ENCODE results near the gene RTN4R.
A peak's percentile ranks its signal among the peaks of the same experiment; 100 is the strongest.

The RTN4R gene

GRCh38 chr22:20254975-20255946 is 12.9 kb downstream of the RTN4R start:
- ChIA-PET POLR2A (interaction anchor here (1.0 to 1.1 kb wide), 2 partner anchors 11 to 14 kb away, joined by 3 read pairs; no protein-coding TSS in a partner anchor), CTCF (interaction anchor here (1.5 kb wide), 1 partner anchor 17 kb away, joined by 7 read pairs; no protein-coding TSS in a partner anchor)
- no peak for DNase-seq (ENCODE audit: extremely low spot score)
- TF ChIP-seq ELF4 (IDR thresholded peaks at IDR 0.05) (no peak), ARNT (IDR thresholded peaks at IDR 0.05) (no peak), HDGF (IDR thresholded peaks at IDR 0.05; ENCODE audit: borderline replicate concordance) (no peak), PKNOX1 (IDR thresholded peaks at IDR 0.05) (no peak), TARDBP (IDR thresholded peaks at IDR 0.05) (no peak), FOXA1 (IDR thresholded peaks at IDR 0.05) (no peak), SUZ12 (IDR thresholded peaks at IDR 0.05) (no peak), FOXK2 (IDR thresholded peaks at IDR 0.05) (no peak), NFRKB (IDR thresholded peaks at IDR 0.05) (no peak), FOXM1 (IDR thresholded peaks at IDR 0.05; ENCODE audit: borderline replicate concordance) (no peak), L3MBTL2 (conservative IDR thresholded peaks at IDR 0.05) (no peak), SP1 (IDR thresholded peaks at IDR 0.05) (no peak)

GRCh38 chr22:20253161-20253560 is 15.0 kb downstream of the RTN4R start:
- TF ChIP-seq CTBP1 (IDR thresholded peaks at IDR 0.05; ENCODE audit: borderline replicate concordance) (no peak), SUZ12 (IDR thresholded peaks at IDR 0.05) (no peak), SP1 (IDR thresholded peaks at IDR 0.05) (no peak), L3MBTL2 (conservative IDR thresholded peaks at IDR 0.05) (no peak), FOXK2 (IDR thresholded peaks at IDR 0.05) (no peak), ARNT (IDR thresholded peaks at IDR 0.05) (no peak), HDGF (IDR thresholded peaks at IDR 0.05; ENCODE audit: borderline replicate concordance) (no peak), PKNOX1 (IDR thresholded peaks at IDR 0.05) (no peak), ZNF384 (IDR thresholded peaks at IDR 0.05) (no peak), TARDBP (IDR thresholded peaks at IDR 0.05) (no peak), BHLHE40 (IDR thresholded peaks at IDR 0.05; ENCODE audit: borderline replicate concordance) (no peak), NFRKB (IDR thresholded peaks at IDR 0.05) (no peak)
- POLR2A ChIA-PET = interaction anchor here (1.3 kb wide), 1 partner anchor 141 kb away, joined by 3 read pairs; the partner anchor contains the start of gene ZNF74
- CTCF ChIA-PET = no interaction called here
- DNase-seq (ENCODE audit: extremely low spot score) = no peak

GRCh38 chr22:20251981-20252380 is 16.1 kb downstream of the RTN4R start:
- no peak for DNase-seq (ENCODE audit: extremely low spot score)
- POLR2A ChIA-PET = no interaction called here
- TF ChIP-seq FOXA1 (IDR thresholded peaks at IDR 0.05) (no peak), NFRKB (IDR thresholded peaks at IDR 0.05) (no peak), TARDBP (IDR thresholded peaks at IDR 0.05) (no peak), ELF4 (IDR thresholded peaks at IDR 0.05) (no peak), CTBP1 (IDR thresholded peaks at IDR 0.05; ENCODE audit: borderline replicate concordance) (peak; percentile 67), BHLHE40 (IDR thresholded peaks at IDR 0.05; ENCODE audit: borderline replicate concordance) (no peak), SP1 (IDR thresholded peaks at IDR 0.05) (no peak), ARNT (IDR thresholded peaks at IDR 0.05) (no peak)
- CTCF ChIA-PET = no interaction called here

GRCh38 chr22:20251491-20251890 is 16.6 kb downstream of the RTN4R start:
- DNase-seq (ENCODE audit: extremely low spot score) = no peak
- TF ChIP-seq PKNOX1 (IDR thresholded peaks at IDR 0.05) (no peak), FOXK2 (IDR thresholded peaks at IDR 0.05) (no peak), FOXM1 (IDR thresholded peaks at IDR 0.05; ENCODE audit: borderline replicate concordance) (no peak), CTBP1 (IDR thresholded peaks at IDR 0.05; ENCODE audit: borderline replicate concordance) (peak; percentile 53), TARDBP (IDR thresholded peaks at IDR 0.05) (no peak), SP1 (IDR thresholded peaks at IDR 0.05) (no peak), BHLHE40 (IDR thresholded peaks at IDR 0.05; ENCODE audit: borderline replicate concordance) (no peak)

GRCh38 chr22:20249797-20250354 is 18.2 kb downstream of the RTN4R start:
- ChIA-PET POLR2A (no interaction called here), CTCF (no interaction called here)
- no peak for DNase-seq (ENCODE audit: extremely low spot score)
- TF ChIP-seq ZNF384 (IDR thresholded peaks at IDR 0.05) (no peak), PKNOX1 (IDR thresholded peaks at IDR 0.05) (no peak), HDGF (IDR thresholded peaks at IDR 0.05; ENCODE audit: borderline replicate concordance) (no peak), FOXM1 (IDR thresholded peaks at IDR 0.05; ENCODE audit: borderline replicate concordance) (no peak), SP1 (IDR thresholded peaks at IDR 0.05) (no peak), ARNT (IDR thresholded peaks at IDR 0.05) (no peak), CTBP1 (IDR thresholded peaks at IDR 0.05; ENCODE audit: borderline replicate concordance) (no peak), ELF4 (IDR thresholded peaks at IDR 0.05) (no peak), TARDBP (IDR thresholded peaks at IDR 0.05) (no peak), L3MBTL2 (conservative IDR thresholded peaks at IDR 0.05) (no peak), SUZ12 (IDR thresholded peaks at IDR 0.05) (no peak)

More at GRCh38 chr22:20251491-20251890, 16.6 kb downstream of the RTN4R start:
- CTCF ChIA-PET = no interaction called here
- POLR2A ChIA-PET = no interaction called here

All from HEK293T (cell line).